Testis (tissue), 3 donors: Measurements from ENCODE around the gene MRE11. TPM values are rescaled to one million over a fixed set of nuclear protein-coding genes. Genes with fewer than 3 reads are reported as not detected.
A peak's percentile ranks its signal among the peaks of the same experiment; 100 is the strongest.

ENCODE experiments used
- DNase-seq: peaks from one replicate; pipeline ENCODE4 v3.0.0-alpha.2; 2019
- H3K27ac ChIP-seq, 2 donors: fragments of 200-600 bp; sonication (generic); one replicate each; pipeline ENCODE4 v1.5.1; 2019
- H3K27me3 ChIP-seq: fragments of 200-600 bp; sonication (generic); one replicate; pipeline ENCODE4 v1.5.1; 2019
- H3K36me3 ChIP-seq: fragments of 200-600 bp; sonication (generic); one replicate; pipeline ENCODE4 v1.5.1; 2017; ENCODE audit warnings: low read depth; ENCODE audit errors: missing control alignments
- H3K4me1 ChIP-seq: fragments of 200-600 bp; sonication (generic); one replicate; pipeline ENCODE4 v1.5.1; 2019
- H3K4me3 ChIP-seq, 2 donors: fragments of 200-600 bp; sonication (generic); one replicate each; pipeline ENCODE4 v1.5.1; 2017 to 2019
- H3K9me3 ChIP-seq: fragments of 200-600 bp; sonication (generic); one replicate; pipeline ENCODE4 v1.5.1; 2017
- CTCF ChIP-seq, 3 experiments: fragments of 450-650 bp in 2 of 3; fragments of 200-600 bp in 1 of 3; sonication (generic) in 1 of 3; IDR thresholded peaks; one replicate each; pipeline ENCODE4 v1.5.1; 2016 to 2019; ENCODE audit warnings: antibody characterized with exemption in 3 of 3, mild to moderate bottlenecking in 2 of 3, moderate library complexity in 1 of 3
- POLR2A ChIP-seq: fragments of 450-650 bp; IDR thresholded peaks from one replicate; pipeline ENCODE4 v1.6.1; 2017; ENCODE audit warnings: antibody characterized with exemption, mild to moderate bottlenecking, moderate library complexity
- WGBS, 2 donors: methylation state at CpG; one replicate each; pipeline ENCODE4 v1.1.5; 2018; 5-methylcytosine and 5-hydroxymethylcytosine counted together
- intact Hi-C: fragments of 100-400 bp; cut with DNase I; formaldehyde crosslinking; loops from one replicate; pipeline ENCODE4 v1.15.1; 2023; ENCODE audit warnings: low total_unique reads
- polyA plus RNA-seq: library from polyadenylated mRNA; stranded (reverse); fragments of 350-450 nt; fragmentation: Illumina TruSeq; extraction: RNeasy Lipid Tissue Mini Kit (QIAGEN cat#74804); gene quantifications from one replicate; pipeline ENCODE4 v1.2.3, GENCODE V29; 2014; ENCODE audit warnings: low read depth, low replicate concordance; ENCODE audit not compliant: insufficient read depth
- total RNA-seq, 2 donors: library from RNA; depleted of rRNA; stranded (reverse); fragments of >200 nt; gene quantifications; one replicate each; pipeline ENCODE4 v1.2.3, GENCODE V29; 2016

The MRE11 gene
- total and polyA plus RNA-seq, 3 donors from 2014 or later, result 9.2 to 19.8 (median 15.2) TPM

DNA sequence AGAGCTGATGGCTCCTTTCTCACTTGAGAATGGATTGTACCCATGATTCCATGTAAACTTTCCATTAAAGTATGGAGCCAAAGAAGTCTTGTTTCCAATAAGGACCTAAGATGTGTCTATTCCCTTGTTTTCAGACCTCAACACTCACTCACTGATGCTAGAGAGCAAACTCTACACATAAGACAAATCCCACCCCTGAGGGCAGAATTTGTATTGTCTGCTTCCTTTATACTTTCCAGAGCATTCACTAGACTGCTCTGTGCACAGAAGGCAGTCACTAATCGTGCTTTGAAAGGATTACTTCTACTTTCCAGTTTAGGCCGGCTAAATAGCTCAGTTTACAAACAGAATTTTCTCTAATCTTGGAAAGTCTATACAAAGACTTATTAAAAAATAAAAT, 6.5 kb upstream of the MRE11 start:
- TF ChIP-seq POLR2A (no peak), CTCF (IDR thresholded peaks at IDR 0.05) (no peak)
- H3K27ac ChIP-seq, result no peak overlapping the region
- WGBS, 2 donors, result 88 to 91% methylated on average over 2 of the region's 2 CpGs
- H3K9me3 ChIP-seq, result no peaks in the 10 kb centered on the region
- DNase-seq, result no peak
- no peaks in the 10 kb centered on the region for H3K27me3 ChIP-seq
- H3K4me1 ChIP-seq, result no peaks in the 10 kb centered on the region
- intact Hi-C loops, result no loop called here
- H3K36me3 ChIP-seq, result no peaks in the 10 kb centered on the region
- H3K4me3 ChIP-seq, result no peak overlapping the region

DNA sequence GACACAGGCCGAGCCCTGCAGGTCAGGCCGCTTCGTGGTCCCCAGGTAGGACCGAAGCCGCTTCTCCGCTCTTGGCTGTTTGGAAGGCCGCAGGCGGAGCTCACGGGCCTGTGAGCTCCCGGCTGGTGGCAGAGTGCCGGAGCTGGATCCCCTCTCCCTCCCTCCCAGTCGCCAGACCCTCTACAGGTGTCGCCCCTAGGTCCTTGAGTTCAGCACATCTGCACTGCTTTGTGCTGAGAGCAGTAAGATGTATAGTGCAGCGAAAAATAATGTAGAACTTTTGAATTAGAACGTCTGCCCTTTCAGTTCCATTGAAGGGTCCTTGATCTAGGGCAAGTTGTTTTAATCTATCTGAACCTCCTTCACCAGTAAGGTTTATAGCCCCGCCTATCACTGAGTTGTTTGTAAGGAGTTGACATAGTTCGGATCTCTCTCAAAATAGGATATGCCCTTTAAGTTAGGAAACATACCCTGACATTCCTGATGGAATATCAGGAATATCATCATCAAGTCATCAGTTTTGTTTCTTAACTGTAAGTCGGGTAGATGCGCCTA, 559 bp upstream of the MRE11 start:
- H3K27me3 ChIP-seq, result no peaks in the 10 kb centered on the region
- peak overlapping the region; percentile 88 to 92 for H3K4me3 ChIP-seq
- H3K27ac ChIP-seq, result peak overlapping the region; percentile 63 to 83
- no peak for TF ChIP-seq CTCF (IDR thresholded peaks at IDR 0.05)
- no peak for TF ChIP-seq POLR2A
- 3% methylated on average over 6 to 19 of the region's 19 CpGs for WGBS, 2 donors
- no peaks in the 10 kb centered on the region for H3K36me3 ChIP-seq
- intact Hi-C loops, result no loop called here
- no peak for DNase-seq
- no peaks in the 10 kb centered on the region for H3K9me3 ChIP-seq
- peaks cover 4% of the 10 kb centered on the region for H3K4me1 ChIP-seq

DNA sequence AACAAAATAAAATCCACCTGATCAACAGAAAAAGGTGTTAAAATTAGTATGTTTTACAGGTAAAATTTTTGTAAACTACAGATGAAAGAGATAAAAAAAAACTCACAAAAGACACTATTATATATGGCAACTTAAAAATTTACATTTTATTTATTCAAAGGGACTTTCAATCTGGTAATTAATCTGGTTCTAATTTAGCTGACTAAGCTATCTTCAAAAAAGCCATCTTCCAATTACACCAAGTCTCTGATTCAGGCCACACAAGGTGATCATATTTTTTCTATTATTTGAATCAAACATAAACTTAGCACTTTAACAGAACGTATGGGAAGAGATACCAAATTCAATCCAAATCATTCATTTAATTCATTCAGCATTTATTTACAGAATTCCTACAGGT, 7.6 kb downstream of the MRE11 start:
- H3K9me3 ChIP-seq, result no peaks in the 10 kb centered on the region
- H3K4me3 ChIP-seq, result no peak overlapping the region
- H3K4me1 ChIP-seq, result no peaks in the 10 kb centered on the region
- no peaks in the 10 kb centered on the region for H3K27me3 ChIP-seq
- WGBS, 2 donors, result 85 to 88% methylated on average over 1 of the region's 1 CpG
- TF ChIP-seq CTCF (IDR thresholded peaks at IDR 0.05) (no peak), POLR2A (no peak)
- intact Hi-C loops, result no loop called here
- no peak overlapping the region for H3K27ac ChIP-seq
- DNase-seq, result no peak
- H3K36me3 ChIP-seq, result no peaks in the 10 kb centered on the region

GRCh38 chr11:94481342-94481741, 12.3 kb downstream of the MRE11 start:
- no peaks in the 10 kb centered on the region for H3K4me1 ChIP-seq
- intact Hi-C loops, result no loop called here
- no peaks in the 10 kb centered on the region for H3K27me3 ChIP-seq
- no peak overlapping the region for H3K4me3 ChIP-seq
- no peak for TF ChIP-seq CTCF (IDR thresholded peaks at IDR 0.05)
- TF ChIP-seq POLR2A, result no peak
- H3K36me3 ChIP-seq, result no peaks in the 10 kb centered on the region
- no peak overlapping the region for H3K27ac ChIP-seq
- DNase-seq, result no peak
- H3K9me3 ChIP-seq, result no peaks in the 10 kb centered on the region

- H3K27me3 ChIP-seq, result no peaks in the 10 kb centered on the region
- no peak overlapping the region for H3K27ac ChIP-seq
- no peaks in the 10 kb centered on the region for H3K4me1 ChIP-seq
- intact Hi-C loops, result no loop called here
- no peak overlapping the region for H3K4me3 ChIP-seq
- DNase-seq, result no peak
- no peak for TF ChIP-seq POLR2A
- no peak for TF ChIP-seq CTCF (IDR thresholded peaks at IDR 0.05)
- no peaks in the 10 kb centered on the region for H3K9me3 ChIP-seq
- no peaks in the 10 kb centered on the region for H3K36me3 ChIP-seq
- 88 to 94% methylated on average over 2 of the region's 2 CpGs for WGBS, 2 donors
Measured at GRCh38 chr11:94477624-94478023, 16.0 kb downstream of the MRE11 start.
